ENCODE measurements around the gene CD2.
A peak's percentile ranks its signal among the peaks of the same experiment; 100 is the strongest.

Gene CD2

GRCh38 chr1:116733476-116734365 lies 20.5 kb upstream of the CD2 start:
- WGBS (ENCODE audit: extremely low coverage, insufficient coverage, low lambda C conversion rate): no CpG with 5 or more reads among the region's 5 CpGs
- H3K23ac ChIP-seq (ENCODE audit: low read length): no peak overlapping the region
- H4K8ac ChIP-seq (ENCODE audit: low read depth, low read length): no peak overlapping the region
- no peak overlapping the region for H3K4ac ChIP-seq (ENCODE audit: low read depth, low read length)
- H3K27ac ChIP-seq (ENCODE audit: low read depth, low read length): no peak overlapping the region
- no peak overlapping the region for H3K4me2 ChIP-seq (ENCODE audit: low read length)
- no peaks in the 10 kb centered on the region for H3K36me3 ChIP-seq (ENCODE audit: control insufficient read depth, insufficient read depth, low read length)
- H2AK5ac ChIP-seq (ENCODE audit: low read length): no peak overlapping the region
- H3K18ac ChIP-seq (ENCODE audit: low read length): no peak overlapping the region
- H2BK120ac ChIP-seq (ENCODE audit: low read depth, low read length): no peak overlapping the region
- no peaks in the 10 kb centered on the region for H3K4me1 ChIP-seq (ENCODE audit: control insufficient read depth, low read depth, low read length)
- H3K9ac ChIP-seq (ENCODE audit: low read length): no peak overlapping the region
- H3K56ac ChIP-seq (ENCODE audit: low read length): no peak overlapping the region
- no peak overlapping the region for H2BK15ac ChIP-seq (replicated peaks; ENCODE audit: low read depth)
- no peaks in the 10 kb centered on the region for H3K27me3 ChIP-seq (ENCODE audit: insufficient read depth, low read length, poor library complexity)
- no peak overlapping the region for H2BK5ac ChIP-seq (ENCODE audit: low read length)
- no peak overlapping the region for H4K5ac ChIP-seq (ENCODE audit: low read length)
- no peaks in the 10 kb centered on the region for H3K79me1 ChIP-seq (ENCODE audit: low read length)
- DNase-seq: no peak
- H3K4me3 ChIP-seq (ENCODE audit: low read length): no peak overlapping the region
- H3K79me2 ChIP-seq (ENCODE audit: control insufficient read depth, insufficient read depth, low read length): no peaks in the 10 kb centered on the region

GRCh38 chr1:116735246-116735645 lies 19.0 kb upstream of the CD2 start:
- DNase-seq: no peak
- H3K23ac ChIP-seq (ENCODE audit: low read length): no peak overlapping the region
- no peak overlapping the region for H4K8ac ChIP-seq (ENCODE audit: low read depth, low read length)
- no peak overlapping the region for H3K4me3 ChIP-seq (ENCODE audit: low read length)
- no peak overlapping the region for H3K56ac ChIP-seq (ENCODE audit: low read length)
- no peak overlapping the region for H4K5ac ChIP-seq (ENCODE audit: low read length)
- no peaks in the 10 kb centered on the region for H3K79me2 ChIP-seq (ENCODE audit: control insufficient read depth, insufficient read depth, low read length)
- WGBS (ENCODE audit: extremely low coverage, insufficient coverage, low lambda C conversion rate): no CpG with 5 or more reads among the region's 8 CpGs
- no peak overlapping the region for H2BK15ac ChIP-seq (replicated peaks; ENCODE audit: low read depth)
- H3K27ac ChIP-seq (ENCODE audit: low read depth, low read length): no peak overlapping the region
- H2BK120ac ChIP-seq (ENCODE audit: low read depth, low read length): no peak overlapping the region
- no peak overlapping the region for H2BK5ac ChIP-seq (ENCODE audit: low read length)
- no peak overlapping the region for H2AK5ac ChIP-seq (ENCODE audit: low read length)
- no peaks in the 10 kb centered on the region for H3K79me1 ChIP-seq (ENCODE audit: low read length)
- no peak overlapping the region for H3K4me2 ChIP-seq (ENCODE audit: low read length)
- H3K4me1 ChIP-seq (ENCODE audit: control insufficient read depth, low read depth, low read length): no peaks in the 10 kb centered on the region
- H3K4ac ChIP-seq (ENCODE audit: low read depth, low read length): no peak overlapping the region
- no peaks in the 10 kb centered on the region for H3K27me3 ChIP-seq (ENCODE audit: insufficient read depth, low read length, poor library complexity)
- no peaks in the 10 kb centered on the region for H3K36me3 ChIP-seq (ENCODE audit: control insufficient read depth, insufficient read depth, low read length)
- no peak overlapping the region for H3K18ac ChIP-seq (ENCODE audit: low read length)
- no peak overlapping the region for H3K9ac ChIP-seq (ENCODE audit: low read length)

- Histone ChIP-seq H3K79me2 (ENCODE audit: control insufficient read depth, insufficient read depth, low read length) (no peaks in the 10 kb centered on the region), H3K18ac (ENCODE audit: low read length) (no peak overlapping the region), H3K36me3 (ENCODE audit: control insufficient read depth, insufficient read depth, low read length) (no peaks in the 10 kb centered on the region), H3K23ac (ENCODE audit: low read length) (no peak overlapping the region), H3K27ac (ENCODE audit: low read depth, low read length) (no peak overlapping the region), H2BK120ac (ENCODE audit: low read depth, low read length) (no peak overlapping the region), H4K5ac (ENCODE audit: low read length) (no peak overlapping the region), H3K56ac (ENCODE audit: low read length) (no peak overlapping the region), H3K4ac (ENCODE audit: low read depth, low read length) (no peak overlapping the region), H2BK5ac (ENCODE audit: low read length) (no peak overlapping the region), H2AK5ac (ENCODE audit: low read length) (no peak overlapping the region), H3K79me1 (ENCODE audit: low read length) (no peaks in the 10 kb centered on the region), H2BK15ac (replicated peaks; ENCODE audit: low read depth) (no peak overlapping the region), H3K27me3 (ENCODE audit: insufficient read depth, low read length, poor library complexity) (no peaks in the 10 kb centered on the region), H3K9ac (ENCODE audit: low read length) (no peak overlapping the region), H3K4me1 (ENCODE audit: control insufficient read depth, low read depth, low read length) (no peaks in the 10 kb centered on the region), H4K8ac (ENCODE audit: low read depth, low read length) (no peak overlapping the region), H3K4me3 (ENCODE audit: low read length) (no peak overlapping the region), H3K4me2 (ENCODE audit: low read length) (no peak overlapping the region)
- no CpG with 5 or more reads among the region's 8 CpGs for WGBS (ENCODE audit: extremely low coverage, insufficient coverage, low lambda C conversion rate)
- DNase-seq: peak; percentile 68
Observed at GRCh38 chr1:116737020-116737854, 17.0 kb upstream of the CD2 start.

GRCh38 chr1:116737855-116738321 lies 16.3 kb upstream of the CD2 start:
- no peak overlapping the region for H2AK5ac ChIP-seq (ENCODE audit: low read length)
- no peak overlapping the region for H3K4ac ChIP-seq (ENCODE audit: low read depth, low read length)
- H3K27ac ChIP-seq (ENCODE audit: low read depth, low read length): no peak overlapping the region
- no peak overlapping the region for H3K18ac ChIP-seq (ENCODE audit: low read length)
- H3K9ac ChIP-seq (ENCODE audit: low read length): no peak overlapping the region
- H3K4me2 ChIP-seq (ENCODE audit: low read length): no peak overlapping the region
- H4K8ac ChIP-seq (ENCODE audit: low read depth, low read length): no peak overlapping the region
- no peak overlapping the region for H3K4me3 ChIP-seq (ENCODE audit: low read length)
- no peak overlapping the region for H2BK5ac ChIP-seq (ENCODE audit: low read length)
- no peak overlapping the region for H3K56ac ChIP-seq (ENCODE audit: low read length)
- no peaks in the 10 kb centered on the region for H3K36me3 ChIP-seq (ENCODE audit: control insufficient read depth, insufficient read depth, low read length)
- H2BK15ac ChIP-seq (replicated peaks; ENCODE audit: low read depth): no peak overlapping the region
- no peak overlapping the region for H4K5ac ChIP-seq (ENCODE audit: low read length)
- H3K27me3 ChIP-seq (ENCODE audit: insufficient read depth, low read length, poor library complexity): no peaks in the 10 kb centered on the region
- no peak overlapping the region for H2BK120ac ChIP-seq (ENCODE audit: low read depth, low read length)
- no peaks in the 10 kb centered on the region for H3K4me1 ChIP-seq (ENCODE audit: control insufficient read depth, low read depth, low read length)
- no peaks in the 10 kb centered on the region for H3K79me1 ChIP-seq (ENCODE audit: low read length)
- WGBS (ENCODE audit: extremely low coverage, insufficient coverage, low lambda C conversion rate): no CpG with 5 or more reads among the region's 7 CpGs
- no peaks in the 10 kb centered on the region for H3K79me2 ChIP-seq (ENCODE audit: control insufficient read depth, insufficient read depth, low read length)
- no peak for DNase-seq
- no peak overlapping the region for H3K23ac ChIP-seq (ENCODE audit: low read length)

- Histone ChIP-seq H3K36me3 (ENCODE audit: control insufficient read depth, insufficient read depth, low read length) (no peaks in the 10 kb centered on the region), H3K4me3 (ENCODE audit: low read length) (no peak overlapping the region), H3K56ac (ENCODE audit: low read length) (no peak overlapping the region), H3K18ac (ENCODE audit: low read length) (no peak overlapping the region), H3K4me2 (ENCODE audit: low read length) (no peak overlapping the region), H3K27me3 (ENCODE audit: insufficient read depth, low read length, poor library complexity) (no peaks in the 10 kb centered on the region), H2BK5ac (ENCODE audit: low read length) (no peak overlapping the region), H3K79me2 (ENCODE audit: control insufficient read depth, insufficient read depth, low read length) (no peaks in the 10 kb centered on the region), H2BK120ac (ENCODE audit: low read depth, low read length) (no peak overlapping the region), H3K4ac (ENCODE audit: low read depth, low read length) (no peak overlapping the region), H4K5ac (ENCODE audit: low read length) (no peak overlapping the region), H3K79me1 (ENCODE audit: low read length) (no peaks in the 10 kb centered on the region), H2AK5ac (ENCODE audit: low read length) (no peak overlapping the region), H3K27ac (ENCODE audit: low read depth, low read length) (no peak overlapping the region), H3K23ac (ENCODE audit: low read length) (no peak overlapping the region), H2BK15ac (replicated peaks; ENCODE audit: low read depth) (no peak overlapping the region), H3K4me1 (ENCODE audit: control insufficient read depth, low read depth, low read length) (no peaks in the 10 kb centered on the region), H4K8ac (ENCODE audit: low read depth, low read length) (no peak overlapping the region), H3K9ac (ENCODE audit: low read length) (no peak overlapping the region)
- WGBS (ENCODE audit: extremely low coverage, insufficient coverage, low lambda C conversion rate): no CpG with 5 or more reads among the region's 9 CpGs
- no peak for DNase-seq
Observed at GRCh38 chr1:116738673-116739370, 15.4 kb upstream of the CD2 start.

Data from mesendoderm (in vitro differentiated cells).